Karpas-422 (cell line): ENCODE data around the gene PLAC1. TPM values are rescaled to one million over a fixed set of nuclear protein-coding genes. Genes with fewer than 3 reads are reported as not detected.
A peak's percentile ranks its signal among the peaks of the same experiment; 100 is the strongest.

Experiments
- DNase-seq: peaks from one replicate; pipeline ENCODE4 v3.0.0-alpha.2; 2015
- H2AFZ ChIP-seq: fragments of 200-600 bp; sonication (generic); 2 replicates; pipeline ENCODE4 v1.6.1; 2014; ENCODE audit warnings: antibody characterized with exemption, low read length, mixed read lengths
- H3K27ac ChIP-seq: fragments of 200-600 bp; sonication (generic); 2 replicates; pipeline ENCODE4 v1.5.1; 2014; ENCODE audit warnings: mild to moderate bottlenecking, low read length, moderate library complexity
- H3K27me3 ChIP-seq: fragments of 200-600 bp; sonication (generic); 2 replicates; pipeline ENCODE4 v1.6.1; 2014; ENCODE audit warnings: low read length, mixed read lengths
- H3K36me3 ChIP-seq: fragments of 200-600 bp; sonication (generic); 2 replicates; pipeline ENCODE4 v1.6.1; 2014; ENCODE audit warnings: low read length, mixed read lengths; ENCODE audit not compliant: insufficient read depth
- H3K4me1 ChIP-seq: fragments of 200-600 bp; sonication (generic); 2 replicates; pipeline ENCODE4 v1.6.1; 2014; ENCODE audit warnings: mild to moderate bottlenecking, low read length, mixed read lengths
- H3K4me2 ChIP-seq: fragments of 200-600 bp; sonication (generic); 2 replicates; pipeline ENCODE4 v1.6.1; 2014; ENCODE audit warnings: low read length, low read depth, mild to moderate bottlenecking; ENCODE audit not compliant: poor library complexity, severe bottlenecking
- H3K4me3 ChIP-seq: fragments of 200-600 bp; sonication (generic); 2 replicates; pipeline ENCODE4 v1.5.1; 2014; ENCODE audit warnings: mild to moderate bottlenecking, antibody characterized with exemption, low read length, mixed read lengths
- H3K79me2 ChIP-seq: fragments of 200-600 bp; sonication (generic); 2 replicates; pipeline ENCODE4 v1.6.1; 2014; ENCODE audit warnings: mild to moderate bottlenecking, low read length, mixed read lengths
- H3K9ac ChIP-seq: fragments of 200-600 bp; sonication (generic); 2 replicates; pipeline ENCODE4 v1.6.0; 2014; ENCODE audit warnings: low read length
- H3K9me2 ChIP-seq: fragments of 200-600 bp; sonication (generic), shearing (Covaris generic); replicated peaks from 2 replicates; pipeline ENCODE4 v1.6.0; 2014; ENCODE audit warnings: mild to moderate bottlenecking, low read length, moderate library complexity; ENCODE audit not compliant: insufficient read depth
- H3K9me3 ChIP-seq: fragments of 300-700, 200-600 bp; sonication (generic); 2 replicates; pipeline ENCODE4 v1.6.1; 2014; ENCODE audit warnings: low read length, mixed read lengths
- H4K20me1 ChIP-seq: fragments of 200-600 bp; sonication (generic); 2 replicates; pipeline ENCODE4 v1.6.1; 2014; ENCODE audit warnings: mild to moderate bottlenecking, antibody characterized with exemption, low read length, low read depth; ENCODE audit not compliant: insufficient read depth
- total RNA-seq: library from RNA; depleted of rRNA; stranded (reverse); fragments of >200 nt; shearing (Covaris generic); gene quantifications from 2 replicates; pipeline ENCODE4 v1.2.3, GENCODE V29; 2014; ENCODE audit warnings: low replicate concordance

PLAC1 gene
- total RNA-seq, 1 experiment from 2014 or later = not detected

DNA sequence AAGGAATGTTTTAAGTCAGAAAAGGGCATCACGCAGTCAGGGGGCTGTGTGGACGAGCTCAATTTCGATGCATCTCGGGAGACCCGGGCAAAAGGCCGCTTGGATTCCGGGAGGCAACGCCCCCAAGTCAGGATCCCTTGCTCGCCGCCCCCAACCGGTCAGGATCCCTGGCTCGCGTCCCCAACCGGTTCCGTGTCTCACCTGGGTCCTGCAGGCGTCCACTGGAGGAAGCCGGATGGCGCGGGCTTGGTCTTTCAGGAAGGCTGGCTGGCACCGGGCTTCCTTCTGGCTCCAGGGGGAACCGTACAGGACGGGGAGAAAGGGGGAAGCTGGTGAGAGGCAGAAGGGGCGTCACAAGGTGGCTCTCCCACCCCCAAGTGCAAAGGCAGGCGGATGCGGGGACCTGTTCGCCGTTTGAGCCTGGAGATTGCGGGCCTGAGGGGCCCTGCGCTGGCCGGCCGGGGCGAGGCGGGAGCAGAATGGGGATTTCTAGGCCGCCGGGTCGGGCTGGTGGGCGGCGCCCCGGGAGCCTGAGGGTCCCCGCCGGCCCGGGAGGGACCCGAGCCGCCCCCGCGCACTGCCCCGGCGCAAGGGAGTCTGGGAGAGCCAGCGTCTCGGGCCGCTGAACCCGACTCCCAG lies 113.6 kb downstream of the PLAC1 start:
- H3K9ac ChIP-seq = no peak overlapping the region
- no peaks in the 10 kb centered on the region for H3K9me3 ChIP-seq
- peaks cover 26% of the 10 kb centered on the region for H3K4me1 ChIP-seq
- H2AFZ ChIP-seq = no peak overlapping the region
- no peak for DNase-seq
- no peaks in the 10 kb centered on the region for H3K36me3 ChIP-seq
- H3K79me2 ChIP-seq = no peaks in the 10 kb centered on the region
- no peaks in the 10 kb centered on the region for H3K9me2 ChIP-seq
- no peaks in the 10 kb centered on the region for H4K20me1 ChIP-seq
- H3K27ac ChIP-seq = no peak overlapping the region
- no peak overlapping the region for H3K4me3 ChIP-seq
- H3K27me3 ChIP-seq = no peaks in the 10 kb centered on the region
- H3K4me2 ChIP-seq = no peak overlapping the region

- no peak overlapping the region for H3K4me2 ChIP-seq
Measured at GRCh38 chrX:134544135-134544512, 114.1 kb downstream of the PLAC1 start.

GRCh38 chrX:134543288-134543687 lies 115.0 kb downstream of the PLAC1 start:
- Histone ChIP-seq H3K9me2 (no peaks in the 10 kb centered on the region), H3K4me3 (no peak overlapping the region), H3K9me3 (no peaks in the 10 kb centered on the region), H4K20me1 (no peaks in the 10 kb centered on the region), H3K36me3 (no peaks in the 10 kb centered on the region), H3K4me1 (peaks cover 18% of the 10 kb centered on the region), H3K9ac (no peak overlapping the region), H3K27me3 (no peaks in the 10 kb centered on the region), H3K27ac (no peak overlapping the region), H3K4me2 (no peak overlapping the region), H3K79me2 (no peaks in the 10 kb centered on the region), H2AFZ (no peak overlapping the region)
- no peak for DNase-seq

More at GRCh38 chrX:134544135-134544512, 114.1 kb downstream of the PLAC1 start:
- no peak overlapping the region for H3K9ac ChIP-seq
- H3K4me3 ChIP-seq = no peak overlapping the region
- no peaks in the 10 kb centered on the region for H3K9me2 ChIP-seq
- H3K36me3 ChIP-seq = no peaks in the 10 kb centered on the region
- no peaks in the 10 kb centered on the region for H3K9me3 ChIP-seq
- H2AFZ ChIP-seq = no peak overlapping the region
- no peaks in the 10 kb centered on the region for H3K27me3 ChIP-seq
- no peak overlapping the region for H3K27ac ChIP-seq
- H3K79me2 ChIP-seq = no peaks in the 10 kb centered on the region
- peaks cover 25% of the 10 kb centered on the region for H3K4me1 ChIP-seq
- no peak for DNase-seq
- H4K20me1 ChIP-seq = no peaks in the 10 kb centered on the region

DNA sequence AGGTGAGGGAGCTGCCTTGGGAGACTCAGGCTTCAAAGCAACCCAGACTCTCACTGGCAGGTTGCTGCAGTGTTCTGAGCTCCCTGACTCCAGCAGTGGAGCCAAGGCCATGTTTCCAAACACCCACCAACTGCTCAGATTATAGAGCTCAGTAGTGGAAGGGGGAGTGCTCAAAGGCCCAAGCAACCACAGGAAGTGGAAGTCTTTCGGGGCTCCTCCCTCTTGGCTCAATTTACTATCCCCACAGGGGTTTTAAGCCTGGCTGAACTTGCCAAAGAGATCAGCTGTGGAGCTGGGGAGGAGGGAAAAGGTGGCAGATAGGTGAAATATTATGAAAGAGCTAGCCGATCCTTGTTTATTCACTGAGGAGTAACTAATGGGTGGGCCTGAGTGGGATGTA lies 115.8 kb downstream of the PLAC1 start:
- H2AFZ ChIP-seq = no peak overlapping the region
- H3K9me3 ChIP-seq = no peaks in the 10 kb centered on the region

GRCh38 chrX:134541906-134542305 lies 116.4 kb downstream of the PLAC1 start:
- no peaks in the 10 kb centered on the region for H3K27me3 ChIP-seq
- H3K4me1 ChIP-seq = peaks cover 10% of the 10 kb centered on the region
- H3K9me3 ChIP-seq = no peaks in the 10 kb centered on the region
- no peak overlapping the region for H3K27ac ChIP-seq
- no peak overlapping the region for H3K4me3 ChIP-seq
- H3K36me3 ChIP-seq = no peaks in the 10 kb centered on the region
- no peak for DNase-seq
- H4K20me1 ChIP-seq = no peaks in the 10 kb centered on the region
- no peak overlapping the region for H3K4me2 ChIP-seq
- no peaks in the 10 kb centered on the region for H3K79me2 ChIP-seq
- H2AFZ ChIP-seq = no peak overlapping the region
- no peaks in the 10 kb centered on the region for H3K9me2 ChIP-seq
- no peak overlapping the region for H3K9ac ChIP-seq

More for the DNA sequence above, 115.8 kb downstream of the PLAC1 start:
- H3K79me2 ChIP-seq = no peaks in the 10 kb centered on the region
- H3K4me3 ChIP-seq = no peak overlapping the region
- H4K20me1 ChIP-seq = no peaks in the 10 kb centered on the region
- no peaks in the 10 kb centered on the region for H3K9me2 ChIP-seq
- no peak overlapping the region for H3K27ac ChIP-seq
- H3K36me3 ChIP-seq = no peaks in the 10 kb centered on the region
- no peaks in the 10 kb centered on the region for H3K27me3 ChIP-seq
- peak; percentile 61 for DNase-seq
- H3K9ac ChIP-seq = no peak overlapping the region
- peaks cover 10% of the 10 kb centered on the region for H3K4me1 ChIP-seq
- H3K4me2 ChIP-seq = no peak overlapping the region

GRCh38 chrX:134538316-134538715 lies 120.0 kb downstream of the PLAC1 start:
- no peak overlapping the region for H3K4me2 ChIP-seq
- H3K36me3 ChIP-seq = no peaks in the 10 kb centered on the region
- H4K20me1 ChIP-seq = no peaks in the 10 kb centered on the region
- no peak overlapping the region for H2AFZ ChIP-seq
- no peaks in the 10 kb centered on the region for H3K9me3 ChIP-seq
- no peaks in the 10 kb centered on the region for H3K9me2 ChIP-seq
- H3K27me3 ChIP-seq = no peaks in the 10 kb centered on the region
- peaks cover 10% of the 10 kb centered on the region for H3K4me1 ChIP-seq
- no peak overlapping the region for H3K9ac ChIP-seq
- H3K27ac ChIP-seq = no peak overlapping the region
- no peak for DNase-seq
- H3K79me2 ChIP-seq = no peaks in the 10 kb centered on the region
- H3K4me3 ChIP-seq = no peak overlapping the region

- Histone ChIP-seq H3K9me2 (no peaks in the 10 kb centered on the region), H3K36me3 (no peaks in the 10 kb centered on the region), H3K79me2 (no peaks in the 10 kb centered on the region), H3K4me2 (no peak overlapping the region), H3K9me3 (no peaks in the 10 kb centered on the region), H4K20me1 (no peaks in the 10 kb centered on the region), H2AFZ (no peak overlapping the region), H3K4me3 (no peak overlapping the region), H3K27ac (no peak overlapping the region), H3K9ac (no peak overlapping the region), H3K4me1 (peaks cover 2% of the 10 kb centered on the region), H3K27me3 (no peaks in the 10 kb centered on the region)
- DNase-seq = no peak
Measured at GRCh38 chrX:134537179-134537955, 120.9 kb downstream of the PLAC1 start.

- Histone ChIP-seq H3K4me1 (no peaks in the 10 kb centered on the region), H3K79me2 (no peaks in the 10 kb centered on the region), H2AFZ (no peak overlapping the region), H3K4me2 (no peak overlapping the region), H3K9ac (no peak overlapping the region), H4K20me1 (no peaks in the 10 kb centered on the region), H3K4me3 (no peak overlapping the region), H3K27ac (no peak overlapping the region), H3K9me2 (no peaks in the 10 kb centered on the region), H3K27me3 (no peaks in the 10 kb centered on the region), H3K9me3 (no peaks in the 10 kb centered on the region), H3K36me3 (no peaks in the 10 kb centered on the region)
- no peak for DNase-seq
Measured at GRCh38 chrX:134533952-134534351, 124.3 kb downstream of the PLAC1 start.
